ENCODE results near the gene C14orf180.

C14orf180 gene

DNA sequence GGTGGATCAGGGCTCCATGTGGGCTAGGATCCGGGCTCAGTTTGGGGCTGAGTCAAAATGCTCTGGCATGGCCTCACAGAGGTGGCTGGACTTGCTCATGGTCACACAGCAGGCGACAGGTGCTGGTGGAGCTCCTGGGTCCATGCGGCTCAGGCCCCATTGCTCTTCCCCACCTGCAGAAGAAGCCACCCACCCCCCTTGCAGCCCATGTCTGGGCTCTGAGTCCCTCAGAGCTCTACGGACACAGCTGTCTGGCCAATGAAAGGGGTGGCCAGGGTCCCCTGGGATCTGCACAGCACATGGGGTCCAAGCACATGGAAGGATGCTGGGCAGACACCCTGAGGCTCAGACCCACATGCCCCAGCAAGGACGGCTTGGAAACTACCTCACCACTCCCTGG, 17.0 kb upstream of the C14orf180 start:
- no peak for TF ChIP-seq POLR2A (IDR thresholded peaks at IDR 0.05; ENCODE audit: extremely low read depth, insufficient read length)
- TF ChIP-seq MYC (IDR thresholded peaks at IDR 0.05; ENCODE audit: low read depth, low read length): no peak
- TF ChIP-seq, protein P1, sequence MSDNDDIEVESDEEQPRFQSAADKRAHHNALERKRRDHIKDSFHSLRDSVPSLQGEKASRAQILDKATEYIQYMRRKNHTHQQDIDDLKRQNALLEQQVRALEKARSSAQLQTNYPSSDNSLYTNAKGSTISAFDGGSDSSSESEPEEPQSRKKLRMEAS (IDR thresholded peaks at IDR 0.05; ENCODE audit: low read depth, low read length): no peak
- TF ChIP-seq, protein P2, sequence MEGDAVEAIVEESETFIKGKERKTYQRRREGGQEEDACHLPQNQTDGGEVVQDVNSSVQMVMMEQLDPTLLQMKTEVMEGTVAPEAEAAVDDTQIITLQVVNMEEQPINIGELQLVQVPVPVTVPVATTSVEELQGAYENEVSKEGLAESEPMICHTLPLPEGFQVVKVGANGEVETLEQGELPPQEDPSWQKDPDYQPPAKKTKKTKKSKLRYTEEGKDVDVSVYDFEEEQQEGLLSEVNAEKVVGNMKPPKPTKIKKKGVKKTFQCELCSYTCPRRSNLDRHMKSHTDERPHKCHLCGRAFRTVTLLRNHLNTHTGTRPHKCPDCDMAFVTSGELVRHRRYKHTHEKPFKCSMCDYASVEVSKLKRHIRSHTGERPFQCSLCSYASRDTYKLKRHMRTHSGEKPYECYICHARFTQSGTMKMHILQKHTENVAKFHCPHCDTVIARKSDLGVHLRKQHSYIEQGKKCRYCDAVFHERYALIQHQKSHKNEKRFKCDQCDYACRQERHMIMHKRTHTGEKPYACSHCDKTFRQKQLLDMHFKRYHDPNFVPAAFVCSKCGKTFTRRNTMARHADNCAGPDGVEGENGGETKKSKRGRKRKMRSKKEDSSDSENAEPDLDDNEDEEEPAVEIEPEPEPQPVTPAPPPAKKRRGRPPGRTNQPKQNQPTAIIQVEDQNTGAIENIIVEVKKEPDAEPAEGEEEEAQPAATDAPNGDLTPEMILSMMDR (IDR thresholded peaks at IDR 0.05; ENCODE audit: low read depth, low read length): no peak
- H3K4me3 ChIP-seq (ENCODE audit: low read depth, low read length): no peak overlapping the region
- no peak for DNase-seq (ENCODE audit: low read depth)

DNA sequence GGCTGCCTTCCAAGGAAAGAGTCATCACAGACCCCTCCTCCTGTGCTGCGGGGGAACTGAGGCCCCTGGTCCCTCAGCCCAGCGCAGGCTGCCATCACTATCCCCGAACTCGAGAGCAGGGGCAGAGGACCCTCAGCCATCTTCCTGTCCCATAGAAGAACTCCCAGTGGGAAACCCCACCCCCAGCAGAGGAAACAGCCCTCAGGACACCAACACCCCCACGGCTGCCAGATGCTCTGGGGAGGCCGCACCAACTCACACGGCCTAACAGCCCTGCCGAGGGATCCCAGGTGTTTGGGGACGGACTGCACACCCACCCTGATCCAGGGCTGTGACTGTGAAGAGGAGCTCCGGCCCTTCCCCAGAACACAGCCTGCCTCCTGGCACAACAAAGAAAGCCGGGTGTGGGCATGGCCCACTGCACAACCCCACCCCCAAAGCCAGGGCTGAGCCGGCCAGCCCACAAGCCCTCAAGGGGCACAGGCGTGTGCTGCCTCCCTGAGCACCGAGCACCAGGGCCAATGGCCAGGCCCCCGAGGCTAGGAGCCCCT, 16.3 kb upstream of the C14orf180 start:
- no peak overlapping the region for H3K4me3 ChIP-seq (ENCODE audit: low read depth, low read length)

DNA sequence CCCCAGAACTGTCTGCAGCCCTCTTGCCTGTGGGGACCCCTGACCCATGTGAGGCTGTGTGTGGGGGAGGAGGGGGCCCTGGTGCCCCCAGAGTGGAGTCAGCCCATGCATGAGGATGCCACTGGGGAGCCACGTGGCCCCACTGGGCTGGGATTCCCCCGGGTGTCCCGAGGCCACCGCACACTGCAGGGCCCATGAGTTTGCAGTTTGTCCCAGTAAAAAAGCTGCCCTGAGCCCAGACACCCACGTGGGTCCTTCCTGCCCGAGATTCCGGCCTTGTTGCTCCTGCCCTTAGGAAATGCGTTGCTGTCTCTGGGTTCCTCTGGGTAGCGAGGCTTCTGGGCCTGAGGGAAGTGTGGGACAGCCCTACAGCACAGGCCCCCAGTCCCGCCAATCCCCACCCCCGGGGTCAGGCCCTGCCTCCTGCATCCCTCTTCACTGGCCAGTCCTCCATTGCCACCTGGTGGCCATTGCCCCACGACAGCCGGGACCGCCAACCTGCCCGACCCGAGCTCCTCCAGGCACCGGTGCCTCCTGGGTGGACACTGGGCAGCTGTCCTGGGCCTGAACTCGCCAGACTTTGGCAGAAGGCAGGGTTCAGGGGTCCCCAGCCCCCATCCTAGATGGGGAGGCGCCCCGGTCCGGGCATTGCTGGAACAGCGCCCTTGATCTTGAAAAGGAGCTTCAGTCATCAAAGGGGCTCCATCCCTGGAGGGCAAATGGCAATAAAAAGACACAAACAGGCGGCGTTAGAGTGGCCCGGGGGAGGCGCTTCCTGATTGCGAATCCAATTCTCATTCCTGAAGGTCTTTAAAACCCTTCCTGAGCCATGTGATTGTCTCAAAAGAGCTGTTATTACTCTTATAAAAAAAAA, 15.6 kb upstream of the C14orf180 start:
- H3K4me3 ChIP-seq (ENCODE audit: low read depth, low read length): no peak overlapping the region
- TF ChIP-seq, protein P2 (IDR thresholded peaks at IDR 0.05; ENCODE audit: low read depth, low read length): peak; percentile 84
- TF ChIP-seq, protein P1 (IDR thresholded peaks at IDR 0.05; ENCODE audit: low read depth, low read length): no peak
- peak; percentile 70 for DNase-seq (ENCODE audit: low read depth)

More for the DNA sequence above, 16.3 kb upstream of the C14orf180 start:
- no peak for TF ChIP-seq MYC (IDR thresholded peaks at IDR 0.05; ENCODE audit: low read depth, low read length)
- TF ChIP-seq, protein P2 (IDR thresholded peaks at IDR 0.05; ENCODE audit: low read depth, low read length): no peak
- no peak for DNase-seq (ENCODE audit: low read depth)

DNA sequence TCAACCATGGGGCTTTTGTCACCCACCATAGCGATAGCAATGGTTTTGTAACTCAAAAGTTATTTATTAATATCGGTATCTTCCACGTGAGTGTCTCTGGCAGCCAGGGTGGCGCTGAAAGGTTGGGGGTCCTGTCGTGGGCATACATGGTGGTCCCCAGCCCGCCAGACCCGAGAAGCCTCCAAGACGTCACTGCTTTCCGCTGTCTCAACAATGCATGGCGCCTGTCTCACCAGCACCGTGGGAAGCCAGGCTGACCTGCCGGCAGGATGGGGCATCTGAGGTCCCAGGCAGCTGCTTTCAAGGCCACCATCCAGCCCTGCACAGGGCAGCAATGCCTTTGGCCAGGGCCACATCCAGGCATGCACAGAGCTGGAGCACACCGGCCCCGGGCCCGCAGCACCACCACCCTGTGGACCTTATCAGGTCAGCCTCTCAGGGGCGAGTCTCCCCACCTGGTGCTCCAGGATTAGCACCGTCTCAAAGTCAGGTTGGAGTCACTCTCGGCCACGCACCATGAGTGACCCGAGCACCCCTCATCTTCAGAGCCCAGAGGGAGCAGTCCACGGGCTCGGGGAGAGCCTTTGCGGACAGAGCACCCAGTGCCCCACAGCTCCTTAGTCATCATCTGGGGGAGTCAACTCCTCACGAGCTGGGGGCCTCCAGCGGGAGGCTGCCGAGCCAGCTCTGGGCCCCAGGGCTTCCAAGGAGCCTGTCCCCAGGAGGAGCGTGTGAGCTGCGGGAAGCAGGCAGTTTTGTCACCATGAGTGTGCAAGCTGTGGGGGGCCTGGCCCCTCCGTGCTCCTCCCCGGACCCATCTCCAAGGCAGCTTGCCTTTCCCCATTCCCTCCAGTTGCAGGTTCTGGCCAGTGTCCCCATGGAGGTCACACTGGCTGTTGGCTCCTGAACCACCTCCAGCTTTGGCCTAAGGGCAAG, 14.6 kb upstream of the C14orf180 start:
- TF ChIP-seq, protein P2 (IDR thresholded peaks at IDR 0.05; ENCODE audit: low read depth, low read length): no peak
- TF ChIP-seq POLR2A (IDR thresholded peaks at IDR 0.05; ENCODE audit: extremely low read depth, insufficient read length) (no peak), MYC (IDR thresholded peaks at IDR 0.05; ENCODE audit: low read depth, low read length) (no peak)
- TF ChIP-seq, protein P1 (IDR thresholded peaks at IDR 0.05; ENCODE audit: low read depth, low read length): no peak
- no peak overlapping the region for H3K4me3 ChIP-seq (ENCODE audit: low read depth, low read length)
- DNase-seq (ENCODE audit: low read depth): peak; percentile 47

DNA sequence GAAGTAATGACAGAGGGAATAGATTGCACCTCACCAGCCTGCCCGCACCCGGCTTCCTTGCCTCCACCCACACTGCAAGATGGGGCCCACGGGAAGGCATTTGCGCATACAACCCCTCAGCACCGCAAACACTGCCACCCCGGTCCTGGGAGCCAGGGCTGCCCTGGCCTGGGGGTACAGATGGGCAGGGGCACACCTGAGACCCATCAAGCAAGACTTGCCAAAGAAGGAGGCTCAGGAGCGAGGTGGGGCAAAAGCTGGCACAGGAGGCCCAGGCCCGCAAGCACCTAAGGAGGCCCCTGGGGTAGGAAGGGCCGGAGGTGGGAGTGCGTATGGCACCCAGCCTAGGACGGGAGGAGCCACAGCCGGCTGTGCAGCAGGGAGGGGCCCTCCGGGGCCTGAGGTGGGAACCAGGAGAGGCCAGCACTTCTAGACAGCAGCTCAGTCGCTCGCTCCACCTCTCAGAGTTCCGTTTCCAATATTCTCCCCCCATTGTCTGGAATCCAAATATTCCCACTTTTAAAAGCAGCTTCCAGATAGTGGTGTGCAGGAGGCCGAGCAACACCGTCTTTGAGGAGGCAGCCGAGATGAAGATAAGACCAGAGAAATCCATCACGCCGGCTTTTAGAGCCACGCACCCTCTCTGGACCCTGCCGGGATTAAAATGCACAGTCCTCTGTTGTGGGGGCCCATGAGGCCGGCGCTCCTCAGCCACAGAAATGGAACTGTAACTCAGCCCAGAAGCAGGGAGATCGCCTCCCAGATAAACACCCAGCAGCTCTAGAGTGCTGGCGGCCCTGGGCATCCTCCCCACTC, 12.2 kb upstream of the C14orf180 start:
- TF ChIP-seq MYC (IDR thresholded peaks at IDR 0.05; ENCODE audit: low read depth, low read length) (no peak), POLR2A (IDR thresholded peaks at IDR 0.05; ENCODE audit: extremely low read depth, insufficient read length) (no peak)
- TF ChIP-seq, protein P1 (IDR thresholded peaks at IDR 0.05; ENCODE audit: low read depth, low read length): no peak
- TF ChIP-seq, protein P2 (IDR thresholded peaks at IDR 0.05; ENCODE audit: low read depth, low read length): no peak
- H3K4me3 ChIP-seq (ENCODE audit: low read depth, low read length): no peak overlapping the region

More for the DNA sequence above, 12.2 kb upstream of the C14orf180 start:
- DNase-seq (ENCODE audit: low read depth): no peak

Data from NB4 (cell line).